H9 (cell line): ENCODE data around the gene STXBP1. TPM values are rescaled to one million over a fixed set of nuclear protein-coding genes. Genes with fewer than 3 reads are reported as not detected.

Source experiments
- DNase-seq: peaks from one replicate; pipeline ENCODE4 v3.0.0-alpha.2; 2017
- H2AFZ ChIP-seq: one replicate; pipeline ENCODE4 v1.6.1; 2013; ENCODE audit warnings: mild to moderate bottlenecking, low read length, control low read depth, moderate library complexity
- H2AK5ac ChIP-seq: 2 replicates; pipeline ENCODE4 v1.6.1; 2013; ENCODE audit warnings: low read length, control low read depth, mixed read lengths; ENCODE audit not compliant: insufficient read length
- H2BK120ac ChIP-seq: one replicate; pipeline ENCODE4 v1.6.1; 2013; ENCODE audit warnings: low read depth, mild to moderate bottlenecking, low read length, control low read depth, inconsistent platforms; ENCODE audit not compliant: poor library complexity, severe bottlenecking
- H2BK12ac ChIP-seq: 2 replicates; pipeline ENCODE4 v1.6.1; 2013; ENCODE audit warnings: low read length, control low read depth, mixed read lengths, low read depth; ENCODE audit not compliant: insufficient read length
- H2BK15ac ChIP-seq: 2 replicates; pipeline ENCODE4 v1.6.1; 2013; ENCODE audit warnings: low read depth, low read length, control low read depth
- H2BK20ac ChIP-seq: one replicate; pipeline ENCODE4 v1.6.1; 2013; ENCODE audit warnings: low read depth, mild to moderate bottlenecking, low read length, control low read depth, inconsistent platforms; ENCODE audit not compliant: poor library complexity, severe bottlenecking
- H2BK5ac ChIP-seq: 2 replicates; pipeline ENCODE4 v1.6.1; 2013; ENCODE audit warnings: low read length, control low read depth, mixed read lengths; ENCODE audit not compliant: insufficient read length
- H3K14ac ChIP-seq: 2 replicates; pipeline ENCODE4 v1.6.1; 2013; ENCODE audit warnings: low read length, control low read depth; ENCODE audit not compliant: insufficient read depth
- H3K18ac ChIP-seq: 2 replicates; pipeline ENCODE4 v1.6.1; 2013; ENCODE audit warnings: low read depth, mild to moderate bottlenecking, mixed read lengths, low read length, control low read depth; ENCODE audit not compliant: insufficient read length
- H3K23ac ChIP-seq: 2 replicates; pipeline ENCODE4 v1.6.1; 2013; ENCODE audit warnings: low read length, control low read depth, mixed read lengths, low read depth; ENCODE audit not compliant: insufficient read length
- H3K23me2 ChIP-seq: 2 replicates; pipeline ENCODE4 v1.6.1; 2013; ENCODE audit warnings: low read depth, mild to moderate bottlenecking, mixed read lengths, low read length, control low read depth; ENCODE audit not compliant: insufficient read length, poor library complexity, severe bottlenecking
- H3K27ac ChIP-seq: 2 replicates; pipeline ENCODE4 v1.5.1; 2013; ENCODE audit warnings: low read length, control low read depth, mixed read lengths, low read depth; ENCODE audit not compliant: insufficient read length
- H3K27me3 ChIP-seq: 2 replicates; pipeline ENCODE4 v1.6.1; 2013; ENCODE audit warnings: low read length, control low read depth, inconsistent platforms; ENCODE audit not compliant: insufficient read depth
- H3K4ac ChIP-seq: 2 replicates; pipeline ENCODE4 v1.6.1; 2013; ENCODE audit warnings: low read depth, mild to moderate bottlenecking, control low read depth, inconsistent platforms, low read length, moderate library complexity
- H3K4me1 ChIP-seq: 2 replicates; pipeline ENCODE4 v1.6.1; 2013; ENCODE audit warnings: low read length, control low read depth, inconsistent platforms; ENCODE audit not compliant: insufficient read depth
- H3K4me2 ChIP-seq: 2 replicates; pipeline ENCODE4 v1.6.1; 2013; ENCODE audit warnings: low read length, control low read depth, mixed read lengths; ENCODE audit not compliant: insufficient read length, insufficient read depth
- H3K56ac ChIP-seq: 2 replicates; pipeline ENCODE4 v1.6.1; 2013; ENCODE audit warnings: low read depth, mild to moderate bottlenecking, mixed read lengths, low read length, control low read depth; ENCODE audit not compliant: insufficient read length
- H3K79me1 ChIP-seq: 2 replicates; pipeline ENCODE4 v1.6.1; 2013; ENCODE audit warnings: low read depth, mild to moderate bottlenecking, moderate library complexity, low read length, control low read depth, inconsistent platforms; ENCODE audit not compliant: insufficient read depth, poor library complexity, severe bottlenecking
- H3K79me2 ChIP-seq: 2 replicates; pipeline ENCODE4 v1.6.1; 2013; ENCODE audit warnings: low read length, control low read depth, inconsistent platforms; ENCODE audit not compliant: insufficient read depth
- H3K9ac ChIP-seq: 2 replicates; pipeline ENCODE4 v1.6.1; 2013; ENCODE audit warnings: low read length, control low read depth, mixed read lengths; ENCODE audit not compliant: insufficient read length; ENCODE audit errors: extremely low read depth
- H3K9me3 ChIP-seq: one replicate; pipeline ENCODE4 v1.6.1; 2013; ENCODE audit warnings: low read depth, low read length, inconsistent platforms; ENCODE audit not compliant: control insufficient read depth
- H3T11ph ChIP-seq: one replicate; pipeline ENCODE4 v1.6.1; 2013; ENCODE audit warnings: mild to moderate bottlenecking, low read length, control low read depth, inconsistent platforms
- H4K20me1 ChIP-seq: one replicate; pipeline ENCODE4 v1.6.1; 2013; ENCODE audit not compliant: control insufficient read depth, insufficient read length, insufficient read depth
- H4K5ac ChIP-seq: 2 replicates; pipeline ENCODE4 v1.6.1; 2013; ENCODE audit warnings: low read depth, mild to moderate bottlenecking, mixed read lengths, low read length, control low read depth; ENCODE audit not compliant: insufficient read length
- H4K8ac ChIP-seq: replicated peaks from 2 replicates; pipeline ENCODE4 v1.6.1; 2013; ENCODE audit warnings: low read length, control low read depth, mixed read lengths, low read depth; ENCODE audit not compliant: insufficient read length
- H4K91ac ChIP-seq: 2 replicates; pipeline ENCODE4 v1.6.1; 2013; ENCODE audit warnings: low read depth, mild to moderate bottlenecking, moderate library complexity, mixed read lengths, low read length, control low read depth; ENCODE audit not compliant: insufficient read length
- H3K27ac Mint-ChIP-seq, 3 experiments: 2 replicates in 2 of 3; 3 replicates in 1 of 3; pipeline ENCODE4 v1.8.0; 2020 to 2021; ENCODE audit warnings: mixed read lengths in 3 of 3, mild to moderate bottlenecking in 1 of 3, moderate library complexity in 1 of 3
- H3K27me3 Mint-ChIP-seq: 2 replicates; pipeline ENCODE4 v1.8.0; 2021; ENCODE audit warnings: low read depth, mild to moderate bottlenecking, moderate library complexity, mixed read lengths
- H3K36me3 Mint-ChIP-seq, 3 experiments: 2 replicates in 2 of 3; 3 replicates in 1 of 3; pipeline ENCODE4 v1.8.0; 2020 to 2021; ENCODE audit warnings: low read depth in 3 of 3, mixed read lengths in 3 of 3; ENCODE audit not compliant: insufficient read depth in 1 of 3
- H3K4me1 Mint-ChIP-seq, 2 experiments: 2 replicates each; pipeline ENCODE4 v1.8.0; 2020; ENCODE audit warnings: mixed read lengths in 2 of 2
- H3K4me3 Mint-ChIP-seq, 2 experiments: 2 replicates in 1 of 2; 3 replicates in 1 of 2; pipeline ENCODE4 v1.8.0; 2020 to 2021; ENCODE audit warnings: mild to moderate bottlenecking in 2 of 2, mixed read lengths in 2 of 2, moderate library complexity in 1 of 2
- H3K9me3 Mint-ChIP-seq, 2 experiments: 2 replicates in 1 of 2; 3 replicates in 1 of 2; pipeline ENCODE4 v1.8.0; 2020; ENCODE audit warnings: mild to moderate bottlenecking in 2 of 2, mixed read lengths in 2 of 2, moderate library complexity in 1 of 2
- CTCF ChIP-seq: fragments of 200-600 bp; sonication (generic); conservative IDR thresholded peaks from 3 replicates; pipeline ENCODE4 v1.8.0; 2021; ENCODE audit warnings: antibody characterized with exemption, mild to moderate bottlenecking
- WGBS: extraction: QIAGEN DNeasy Blood & Tissue Kit; methylation state at CpG from one replicate; pipeline ENCODE4 v1.1.7; 2013; ENCODE audit warnings: missing lambda C conversion rate, low lambda C conversion rate, mixed read lengths; ENCODE audit not compliant: insufficient read length; ENCODE audit errors: extremely low coverage; 5-methylcytosine and 5-hydroxymethylcytosine counted together
- total RNA-seq: library from RNA; stranded (reverse); gene quantifications from 2 replicates; pipeline ENCODE4 v1.2.1, GENCODE V29; 2021

STXBP1 gene
- total RNA-seq, 1 experiment from 2014 or later, result 22.3 TPM

GRCh38 chr9:127705577-127706379 lies 93.7 kb downstream of the STXBP1 start:
- no peak overlapping the region for H3K9ac ChIP-seq
- H3K27ac Mint-ChIP-seq, result no peak overlapping the region; a peak in 1 of 7 replicates

More at GRCh38 chr9:127705577-127706379, 93.7 kb downstream of the STXBP1 start:
- Histone ChIP-seq H3K4ac (no peak overlapping the region; the same call in 1 of the 2 replicates), H2AFZ (no peak overlapping the region), H3K4me1 (no peaks in the 10 kb centered on the region), H3K9me3 (no peaks in the 10 kb centered on the region), H3T11ph (no peak overlapping the region), H3K23ac (no peak overlapping the region), H3K56ac (no peak overlapping the region), H4K91ac (no peak overlapping the region), H3K4me2 (no peak overlapping the region), H4K20me1 (no peaks in the 10 kb centered on the region), H2BK12ac (no peak overlapping the region), H3K27me3 (no peaks in the 10 kb centered on the region), H3K23me2 (no peaks in the 10 kb centered on the region), H3K14ac (peak overlapping the region; percentile 13; the same call in 1 of the 2 replicates), H2BK5ac (no peak overlapping the region), H3K79me2 (no peaks in the 10 kb centered on the region), H3K79me1 (no peaks in the 10 kb centered on the region), H2BK120ac (no peak overlapping the region), H4K8ac (no peak overlapping the region), H2AK5ac (no peak overlapping the region), H2BK20ac (no peak overlapping the region), H3K27ac (no peak overlapping the region), H3K18ac (peak overlapping the region; percentile 23), H2BK15ac (peak overlapping the region; percentile 33; the same call in 1 of the 2 replicates), H4K5ac (no peak overlapping the region)
- H3K36me3 Mint-ChIP-seq, result no peaks in the 10 kb centered on the region
- no peak for DNase-seq
- no peak for TF ChIP-seq CTCF
- no CpG with 5 or more reads among the region's 12 CpGs for WGBS
- peaks cover 7% of the 10 kb centered on the region for H3K27me3 Mint-ChIP-seq
- peaks cover 0 to 2% of the 10 kb centered on the region in 2 experiments; a peak in 1 of 5 replicates for H3K9me3 Mint-ChIP-seq
- no peak overlapping the region for H3K4me3 Mint-ChIP-seq
- peaks cover 6 to 22% of the 10 kb centered on the region in 2 experiments for H3K4me1 Mint-ChIP-seq
